PFSK-1 (cell line): Measurements from ENCODE around the gene TCEAL5.

ENCODE experiments used
- FOXP2 ChIP-seq: optimal IDR thresholded peaks from 2 replicates; pipeline ENCODE3; 2011; ENCODE audit warnings: borderline replicate concordance, control low read depth, inconsistent platforms; ENCODE audit not compliant: insufficient read depth; ENCODE audit errors: extremely low read length, extremely low read depth
- POLR2AphosphoS5 ChIP-seq: IDR thresholded peaks from 2 replicates; pipeline ENCODE4 v1.6.1; 2012; ENCODE audit warnings: low read depth, mild to moderate bottlenecking, control low read depth, low read length, moderate library complexity
- REST ChIP-seq, 2 experiments: IDR thresholded peaks; 2 replicates each; pipeline versions ENCODE4 v1.6.1 to v1.8.0; 2011 to 2012; ENCODE audit warnings: low read depth in 2 of 2, low read length in 2 of 2, control low read depth in 1 of 2, inconsistent platforms in 1 of 2, mild to moderate bottlenecking in 1 of 2, moderate library complexity in 1 of 2; ENCODE audit not compliant: insufficient read depth in 1 of 2
- SIN3A ChIP-seq: IDR thresholded peaks from 2 replicates; pipeline ENCODE4 v1.6.1; 2012; ENCODE audit warnings: mild to moderate bottlenecking, low read length, moderate library complexity, borderline replicate concordance; ENCODE audit not compliant: insufficient read depth
- TAF1 ChIP-seq: IDR thresholded peaks from 2 replicates; pipeline ENCODE4 v1.6.1; 2012; ENCODE audit warnings: low read length, control low read depth, borderline replicate concordance; ENCODE audit not compliant: insufficient read depth

Gene TCEAL5

GRCh38 chrX:103258275-103258674, 18.3 kb downstream of the TCEAL5 start:
- no peak for TF ChIP-seq SIN3A
- no peak for TF ChIP-seq REST (IDR thresholded peaks at IDR 0.05; ENCODE audit: insufficient read depth in 1 of 2, low read depth in 2 of 2, low read length in 2 of 2)
- TF ChIP-seq POLR2AphosphoS5: no peak
- no peak for TF ChIP-seq TAF1
- TF ChIP-seq FOXP2: no peak

- TF ChIP-seq POLR2AphosphoS5: no peak
- no peak for TF ChIP-seq TAF1
- TF ChIP-seq REST (IDR thresholded peaks at IDR 0.05; ENCODE audit: insufficient read depth in 1 of 2, low read depth in 2 of 2, low read length in 2 of 2): no peak
- TF ChIP-seq SIN3A: no peak
- no peak for TF ChIP-seq FOXP2
These were observed 19.9 kb downstream of the TCEAL5 start for GRCh38 chrX:103256651-103257050.

DNA sequence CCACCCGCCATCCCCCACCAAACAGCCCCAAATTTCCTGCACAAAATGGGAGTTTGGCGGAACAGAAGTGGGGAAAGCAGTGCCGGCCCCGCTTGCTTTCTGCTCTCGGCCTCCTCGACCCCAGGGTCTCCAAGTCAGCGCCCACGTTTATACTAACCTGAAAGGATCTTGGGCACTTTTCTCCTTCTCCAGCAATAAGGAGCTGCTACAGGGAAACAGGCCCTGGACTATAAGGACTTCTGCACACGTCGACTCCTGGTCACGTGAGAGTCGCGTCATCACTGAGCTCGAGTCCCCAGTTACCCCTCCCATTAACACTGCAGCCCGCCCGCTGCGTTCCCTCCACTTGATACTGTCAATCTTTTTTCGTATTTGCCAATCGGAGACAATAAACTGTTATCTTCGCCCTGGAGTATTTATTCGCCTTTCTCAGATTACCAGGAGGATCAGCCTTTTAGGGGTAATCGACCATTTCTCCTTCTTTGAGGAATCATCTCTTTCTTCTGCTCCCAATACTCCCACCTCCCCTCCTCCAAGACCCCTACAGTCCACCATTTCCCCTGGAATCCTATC, 21.5 kb downstream of the TCEAL5 start, which contains the start of gene TCEAL8:
TCEAL8 (minus strand) TSS at position 235 of the 573 bp plus-strand sequence. CDS start 1,176 bp downstream, outside the sequence.
- TF ChIP-seq POLR2AphosphoS5 (no peak), REST (IDR thresholded peaks at IDR 0.05; ENCODE audit: insufficient read depth in 1 of 2, low read depth in 2 of 2, low read length in 2 of 2) (no peak), TAF1 (no peak), FOXP2 (no peak), SIN3A (no peak)

GRCh38 chrX:103254171-103254824, 22.3 kb downstream of the TCEAL5 start:
- no peak for TF ChIP-seq TAF1
- no peak for TF ChIP-seq POLR2AphosphoS5
- TF ChIP-seq FOXP2: no peak
- TF ChIP-seq SIN3A: no peak
- no peak for TF ChIP-seq REST (IDR thresholded peaks at IDR 0.05; ENCODE audit: insufficient read depth in 1 of 2, low read depth in 2 of 2, low read length in 2 of 2)
